PC-3 (cell line): ENCODE data around the gene FBN2.
"Not testable (repeated sequence)": the region's sequence is repeated elsewhere in the genome, so short reads cannot be mapped to it uniquely, and the experiment has no call there.

ENCODE experiments used
- EZH2 ChIP-seq: fragments of 300-600 bp; sonication (generic); IDR thresholded peaks from one replicate; pipeline ENCODE4 v1.6.1; 2017; ENCODE audit warnings: antibody characterized with exemption, mild to moderate bottlenecking, low read length; ENCODE audit not compliant: unreplicated experiment
- TF ChIP-seq, protein P1 (sequence below): fragments of 300-600 bp; sonication (generic); conservative IDR thresholded peaks from 2 replicates; pipeline ENCODE4 v1.5.1; 2017; ENCODE audit warnings: antibody characterized with exemption, low read depth, mild to moderate bottlenecking, low read length

DNA sequence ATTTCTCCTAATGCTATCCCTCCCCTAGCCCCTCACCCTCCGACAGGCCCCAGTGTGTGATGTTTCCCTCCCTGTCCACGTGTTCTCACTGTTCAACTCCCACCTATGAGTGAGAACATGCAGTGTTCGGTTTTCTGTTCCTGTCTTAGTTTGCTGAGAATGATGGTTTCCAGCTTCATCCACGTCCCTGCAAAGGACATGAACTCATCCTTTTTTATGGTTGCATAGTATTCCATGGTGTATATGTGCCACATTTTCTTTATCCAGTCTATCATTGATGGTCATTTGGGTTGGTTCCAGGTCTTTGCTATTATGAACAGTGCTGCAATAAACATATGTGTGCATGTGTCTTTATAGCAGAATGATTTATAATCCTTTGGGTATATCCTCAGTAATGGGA lies 216.6 kb downstream of the FBN2 start:
- TF ChIP-seq, protein P1, sequence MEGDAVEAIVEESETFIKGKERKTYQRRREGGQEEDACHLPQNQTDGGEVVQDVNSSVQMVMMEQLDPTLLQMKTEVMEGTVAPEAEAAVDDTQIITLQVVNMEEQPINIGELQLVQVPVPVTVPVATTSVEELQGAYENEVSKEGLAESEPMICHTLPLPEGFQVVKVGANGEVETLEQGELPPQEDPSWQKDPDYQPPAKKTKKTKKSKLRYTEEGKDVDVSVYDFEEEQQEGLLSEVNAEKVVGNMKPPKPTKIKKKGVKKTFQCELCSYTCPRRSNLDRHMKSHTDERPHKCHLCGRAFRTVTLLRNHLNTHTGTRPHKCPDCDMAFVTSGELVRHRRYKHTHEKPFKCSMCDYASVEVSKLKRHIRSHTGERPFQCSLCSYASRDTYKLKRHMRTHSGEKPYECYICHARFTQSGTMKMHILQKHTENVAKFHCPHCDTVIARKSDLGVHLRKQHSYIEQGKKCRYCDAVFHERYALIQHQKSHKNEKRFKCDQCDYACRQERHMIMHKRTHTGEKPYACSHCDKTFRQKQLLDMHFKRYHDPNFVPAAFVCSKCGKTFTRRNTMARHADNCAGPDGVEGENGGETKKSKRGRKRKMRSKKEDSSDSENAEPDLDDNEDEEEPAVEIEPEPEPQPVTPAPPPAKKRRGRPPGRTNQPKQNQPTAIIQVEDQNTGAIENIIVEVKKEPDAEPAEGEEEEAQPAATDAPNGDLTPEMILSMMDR = not testable (repeated sequence)
- not testable (repeated sequence) for TF ChIP-seq EZH2
